HG03354 (cell line): ENCODE measurements around the gene ACTR3.
A peak's percentile ranks its signal among the peaks of the same experiment; 100 is the strongest.
"Not testable (repeated sequence)": the region's sequence is repeated elsewhere in the genome, so short reads cannot be mapped to it uniquely, and the experiment has no call there.

ENCODE experiments used
- ATAC-seq: cut with Tn5 transposase; IDR thresholded peaks from one replicate; pipeline ENCODE4 v1.9.1; 2021; ENCODE audit warnings: mild to moderate bottlenecking; ENCODE audit not compliant: unreplicated experiment, poor library complexity, severe bottlenecking

The ACTR3 gene

DNA sequence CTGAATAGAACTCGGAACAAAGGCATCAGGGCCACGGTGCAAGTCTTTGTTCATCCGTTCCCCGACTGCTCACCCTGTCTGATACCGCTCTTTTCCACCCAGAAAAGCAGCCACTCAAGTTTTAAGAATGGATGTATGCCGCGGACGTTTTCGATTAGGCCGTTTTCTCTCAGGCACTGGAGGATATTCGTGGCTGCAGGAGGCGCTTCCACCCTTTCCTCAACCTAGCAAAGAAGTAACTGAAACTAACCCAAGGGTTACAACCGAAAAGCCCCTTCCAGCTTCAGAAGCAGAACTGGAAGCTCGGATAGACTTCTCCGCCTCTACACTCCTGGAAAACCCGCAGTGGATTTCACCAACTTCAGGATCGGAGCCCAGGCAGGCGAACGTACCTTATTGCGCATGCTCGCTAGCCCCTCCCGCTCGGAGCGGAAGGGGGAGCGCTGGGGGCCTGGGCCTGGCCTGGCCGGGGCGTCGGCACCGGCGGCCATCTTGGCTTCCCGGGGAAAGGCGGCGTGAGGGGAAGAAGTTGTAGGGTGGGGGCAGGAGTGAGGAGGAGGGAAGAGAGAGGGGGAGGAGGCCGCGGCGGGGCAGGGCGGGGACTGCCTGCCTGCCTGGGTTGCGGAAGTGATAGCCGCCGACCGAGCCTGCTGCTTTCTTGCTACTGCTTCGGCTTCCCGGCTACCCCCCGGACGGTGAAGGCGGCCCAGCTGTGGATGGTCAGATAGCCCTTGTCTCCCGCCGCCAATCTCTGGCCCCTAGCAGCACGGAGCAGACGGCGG is at the start of gene ACTR3:
TSS of gene ACTR3 (plus strand) at position 619 of the 782 bp plus-strand sequence. CDS start 191 bp downstream, outside the sequence.
- ATAC-seq = peak; percentile 67

DNA sequence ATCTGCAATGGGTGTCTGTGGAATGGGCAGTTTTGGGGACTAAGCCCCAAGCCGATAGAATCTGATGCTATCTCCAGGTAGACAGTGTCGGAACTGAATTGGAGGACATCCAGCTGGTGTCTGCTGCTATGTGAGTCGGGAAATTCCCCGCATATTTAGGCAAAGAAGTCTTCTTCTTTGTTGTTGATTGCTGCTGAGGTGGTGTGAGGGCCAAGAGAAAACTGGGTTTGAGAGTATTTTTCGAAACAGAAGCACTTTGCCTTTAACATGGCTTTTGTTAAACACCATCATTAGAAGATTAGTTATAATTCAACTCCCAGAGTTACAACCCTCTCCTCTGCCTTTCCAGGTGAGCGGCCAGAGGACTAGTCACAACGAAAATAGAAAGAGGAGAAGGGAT is 49.4 kb upstream of the ACTR3 start:
- no peak for ATAC-seq

DNA sequence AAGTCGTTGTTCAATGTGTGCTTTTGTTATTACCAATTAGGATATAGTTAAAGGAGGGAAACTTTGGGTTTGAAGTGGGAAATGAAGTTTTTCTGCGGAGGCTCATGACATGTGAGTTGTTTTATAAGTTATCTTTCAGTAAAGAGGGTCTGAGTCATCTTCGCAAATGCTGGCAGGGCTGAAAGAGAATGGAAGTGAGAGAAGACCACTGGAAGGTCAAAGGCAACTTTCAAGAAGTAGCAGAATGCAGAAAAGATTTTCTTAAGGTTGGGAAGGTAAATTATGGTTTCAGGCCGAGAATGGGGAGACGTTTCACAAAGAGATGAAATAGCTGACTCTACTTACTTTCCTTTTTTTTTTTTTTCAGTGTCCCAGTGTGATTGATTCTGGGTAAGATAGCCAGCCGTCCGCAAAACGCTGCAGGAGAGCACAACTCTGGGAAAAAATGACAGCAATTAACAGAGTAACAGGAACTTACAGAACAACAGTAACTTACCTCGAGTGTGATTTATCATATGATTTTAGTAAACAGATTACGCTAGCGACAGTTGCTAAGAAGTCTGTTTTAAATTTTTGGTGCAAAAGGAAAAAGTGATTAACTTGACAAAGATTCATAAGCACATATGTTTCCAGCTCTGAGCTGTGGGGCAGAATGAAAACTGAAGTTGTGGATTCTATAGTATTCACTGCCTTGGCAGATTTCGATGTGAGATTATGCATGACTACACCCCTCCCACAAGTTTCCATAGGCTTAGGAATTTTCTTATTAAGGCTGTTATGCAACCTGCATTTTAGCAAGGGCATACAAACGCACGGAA is 46.8 kb upstream of the ACTR3 start:
- ATAC-seq = no peak

DNA sequence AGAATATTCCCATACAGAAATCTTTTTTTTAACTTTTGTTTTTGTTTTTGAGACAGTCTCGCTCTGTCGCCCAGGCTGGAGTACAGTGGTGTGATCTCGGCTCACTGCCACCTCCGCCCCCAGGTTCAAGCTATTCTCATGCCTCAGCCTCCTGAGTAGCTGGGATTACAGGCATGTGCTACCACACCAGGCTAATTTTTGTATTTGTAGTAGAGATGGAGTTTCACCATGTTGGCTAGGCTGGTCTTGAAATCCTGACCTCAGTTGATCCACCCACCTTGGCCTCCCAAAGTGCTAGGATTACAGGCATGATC is 46.2 kb upstream of the ACTR3 start:
- not testable (repeated sequence) for ATAC-seq

DNA sequence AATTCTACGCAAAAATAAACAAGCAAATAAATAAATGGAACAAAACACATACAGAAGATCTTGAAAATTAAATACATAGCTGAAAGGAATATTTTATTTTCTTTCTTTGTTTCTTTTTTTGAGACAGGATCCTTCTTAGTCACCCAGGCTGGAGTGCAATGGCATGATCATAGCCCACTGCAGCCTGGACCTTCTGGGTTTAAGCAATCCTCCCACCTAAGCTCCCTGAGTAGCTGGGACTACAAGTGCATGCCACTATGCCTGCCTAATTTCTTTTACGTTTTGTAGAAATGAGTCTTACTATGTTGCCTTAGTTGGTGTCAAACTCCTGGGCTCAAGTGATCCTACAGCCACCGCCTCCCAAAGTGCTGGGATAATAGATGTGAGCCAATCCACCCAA is 44.6 kb upstream of the ACTR3 start:
- no peak for ATAC-seq

DNA sequence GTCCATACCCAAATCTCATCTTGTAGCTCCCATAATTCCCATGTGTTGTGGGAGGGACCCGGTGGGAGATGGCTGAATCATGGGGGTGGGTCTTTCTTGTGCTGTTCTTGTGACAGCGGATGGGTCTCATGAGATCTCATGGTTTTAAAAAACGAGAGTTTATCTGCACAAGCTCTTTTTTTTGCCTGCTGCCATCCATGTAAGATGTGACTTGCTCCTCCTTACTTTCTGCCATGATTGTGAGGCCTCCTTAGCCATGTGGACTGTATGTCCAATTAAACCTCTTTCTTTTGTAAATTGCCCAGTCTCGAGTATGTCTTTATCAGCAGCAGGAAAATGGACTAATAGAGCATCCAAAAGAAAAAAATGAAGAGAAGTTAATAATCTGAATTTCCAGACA is 44.1 kb upstream of the ACTR3 start:
- ATAC-seq = not testable (repeated sequence)

DNA sequence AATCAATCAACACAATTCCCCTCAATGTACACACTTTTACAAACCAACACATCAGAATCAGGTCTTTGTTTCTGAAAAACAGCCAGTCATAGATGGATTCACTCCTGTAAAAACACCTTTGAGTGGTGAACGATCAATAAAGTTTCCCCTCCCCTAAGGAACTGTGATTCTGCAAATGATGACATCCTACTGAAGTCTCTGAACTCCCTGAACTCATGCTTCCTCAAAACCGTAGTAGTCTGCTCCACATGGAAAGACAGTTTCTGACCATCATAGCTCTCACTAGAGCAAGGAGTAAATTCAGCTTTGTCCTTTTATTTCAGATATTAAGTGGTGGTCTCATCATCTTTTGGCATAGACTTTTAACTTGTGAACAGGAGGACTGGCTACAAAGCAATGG is 43.5 kb upstream of the ACTR3 start:
- ATAC-seq = no peak

DNA sequence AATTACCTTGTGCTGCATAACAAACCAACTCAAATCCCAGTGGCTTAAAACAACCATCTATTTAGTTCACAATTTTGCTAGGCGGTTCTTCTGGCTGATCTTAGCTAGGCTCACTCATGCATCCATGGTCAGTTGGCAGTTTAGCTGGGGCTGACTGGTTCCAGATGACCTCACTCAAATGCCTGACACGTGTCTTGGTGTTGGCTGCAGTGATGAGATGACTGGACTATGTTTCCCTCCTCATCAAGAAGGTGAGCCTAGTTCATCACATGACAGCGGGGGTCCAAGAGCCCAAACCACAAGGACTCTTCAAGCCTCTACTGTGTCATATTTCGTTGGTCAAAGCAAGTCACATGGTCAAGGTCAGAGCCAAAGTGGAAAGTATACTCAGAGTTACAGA is 42.7 kb upstream of the ACTR3 start:
- ATAC-seq = peak; percentile 73

DNA sequence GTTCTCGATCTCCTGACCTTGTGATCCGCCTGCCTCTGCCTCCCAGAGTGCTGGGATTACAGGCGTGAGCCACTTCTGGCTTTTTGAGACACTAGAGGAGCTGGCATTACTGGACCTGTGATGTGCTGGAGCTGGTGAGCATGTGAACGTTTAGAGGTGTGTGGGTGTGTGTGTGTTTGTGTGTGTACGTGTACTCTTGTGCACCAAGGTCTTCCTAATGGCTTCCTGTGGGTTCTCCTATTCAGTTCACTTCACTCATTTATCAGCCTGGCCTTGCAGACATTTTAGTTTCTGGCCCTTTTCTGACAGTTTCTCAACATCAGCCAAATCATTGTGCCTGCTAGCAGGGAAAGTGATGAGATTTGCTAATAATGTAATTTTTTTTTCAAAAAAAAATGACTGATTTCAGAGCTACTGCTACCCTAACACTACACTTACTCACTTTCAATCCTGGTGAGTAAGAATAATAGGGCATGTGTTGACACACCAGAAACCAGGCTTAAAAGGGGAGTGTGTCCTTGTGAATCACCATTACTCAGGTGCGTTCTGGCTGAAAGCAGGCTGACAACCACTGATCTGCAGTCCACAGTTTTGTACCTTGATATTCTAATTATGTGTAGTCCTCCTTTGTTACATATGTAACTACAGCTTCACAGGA is 41.0 kb upstream of the ACTR3 start:
- ATAC-seq = peak; percentile 63

DNA sequence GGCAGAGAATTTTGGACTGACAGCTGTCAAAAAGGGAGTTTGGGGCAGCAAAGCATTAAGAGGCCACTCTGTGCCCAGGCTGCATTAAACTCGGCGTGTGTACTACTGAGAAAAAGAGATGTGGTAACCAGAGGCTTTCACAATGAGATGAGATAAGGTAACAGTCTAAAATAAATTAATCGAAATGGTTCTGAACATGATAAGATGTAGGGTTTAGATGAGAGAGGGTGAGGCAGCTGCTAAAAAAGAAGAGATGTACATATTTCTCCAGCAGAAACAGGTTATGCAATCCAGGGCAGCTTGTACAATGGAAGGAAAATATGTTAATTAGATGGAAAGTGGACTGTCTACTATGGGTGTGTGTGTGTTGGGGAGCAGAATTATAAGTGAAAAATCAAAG is 39.2 kb upstream of the ACTR3 start:
- ATAC-seq = no peak

DNA sequence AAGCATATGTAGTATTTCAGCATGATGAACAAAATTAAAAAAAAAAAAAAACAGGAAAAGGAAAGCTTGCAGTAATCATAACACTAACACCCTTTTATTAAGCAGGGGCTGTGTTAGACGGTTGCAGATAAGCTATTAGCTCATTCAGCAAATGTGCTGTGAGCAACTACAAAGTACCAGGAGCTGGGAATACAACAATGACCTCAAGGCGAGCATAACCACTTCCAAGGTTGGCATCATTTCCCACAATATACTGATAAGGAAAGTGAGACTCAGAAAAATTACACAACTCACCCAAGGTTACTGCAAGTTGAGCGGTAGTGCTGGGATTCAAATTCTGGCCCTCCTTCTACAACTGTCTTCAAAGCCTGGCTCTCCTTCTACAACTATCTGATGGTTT is 38.2 kb upstream of the ACTR3 start:
- no peak for ATAC-seq

DNA sequence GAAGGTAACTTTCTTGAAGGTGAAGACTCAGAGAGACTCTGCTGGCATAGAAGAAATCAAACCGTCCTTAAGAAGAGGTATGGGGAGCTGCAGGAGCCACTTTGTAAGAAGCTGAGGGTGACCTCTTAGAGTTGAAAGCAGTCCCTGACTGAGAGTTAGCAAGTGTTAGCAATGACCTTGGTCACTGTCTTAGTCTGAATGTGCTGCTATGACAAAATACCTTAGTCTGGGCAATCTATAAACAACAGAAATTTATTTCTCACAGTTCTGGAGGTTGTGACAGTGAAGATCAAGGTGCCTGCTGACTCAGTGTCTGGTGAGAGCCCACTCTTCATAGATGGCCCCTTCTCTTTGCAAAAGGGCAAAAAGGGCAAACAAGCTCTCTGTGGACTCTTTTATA is 35.7 kb upstream of the ACTR3 start:
- no peak for ATAC-seq

DNA sequence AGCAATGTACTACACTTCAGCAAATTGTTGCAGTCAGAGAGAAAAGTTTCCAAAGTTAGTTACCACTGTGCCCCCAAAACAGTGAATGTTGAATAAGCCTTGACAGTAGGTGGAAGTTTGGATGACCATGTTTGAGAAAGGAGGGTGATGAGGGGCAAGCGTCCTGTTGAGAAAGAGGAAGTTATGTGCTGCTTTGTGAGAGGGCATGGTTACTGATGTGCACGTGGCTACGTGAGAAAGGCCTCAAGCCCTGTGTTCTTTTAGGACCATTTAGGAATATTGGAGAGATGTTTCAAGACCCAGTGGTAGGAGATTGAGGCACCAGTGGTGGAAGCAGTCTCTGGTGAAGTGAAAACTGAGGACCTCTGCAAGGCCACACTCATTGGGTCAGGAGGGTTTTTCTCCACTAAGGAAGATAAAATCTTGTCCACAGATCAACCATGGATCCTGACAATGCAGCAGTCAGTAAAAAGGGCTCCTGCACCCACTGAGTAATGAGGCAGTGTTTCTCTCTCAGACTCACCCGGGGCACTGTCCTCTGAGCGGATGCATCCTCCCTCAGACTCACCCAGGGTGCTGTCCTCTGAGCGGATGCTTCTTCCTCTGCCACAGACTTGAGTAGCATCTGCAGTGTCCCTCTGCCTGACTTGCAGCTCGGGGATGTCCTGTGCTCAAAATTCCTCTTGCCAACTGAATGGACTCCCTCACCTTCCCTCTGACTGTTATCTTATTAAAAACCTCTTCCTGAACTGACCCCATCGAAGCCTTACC is 34.7 kb upstream of the ACTR3 start:
- ATAC-seq = peak; percentile 55

DNA sequence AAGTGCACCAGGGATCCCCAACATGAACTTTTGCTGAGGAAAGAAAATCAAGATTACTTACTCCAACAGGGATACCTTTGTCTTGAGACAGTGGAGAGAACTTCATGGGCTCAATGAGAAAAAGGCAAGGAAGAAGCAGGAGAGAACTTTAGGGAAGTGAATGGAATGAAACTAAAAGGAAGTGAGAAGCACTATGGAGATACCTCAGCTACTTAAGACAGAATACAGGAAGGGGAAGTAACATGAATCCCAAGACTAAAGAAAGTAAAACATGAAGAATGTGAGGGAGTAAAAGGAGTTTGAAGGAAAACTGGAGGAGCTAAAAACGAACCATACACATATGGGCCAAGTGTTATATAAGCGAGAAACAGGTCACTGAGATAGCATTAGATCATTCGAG is 32.4 kb upstream of the ACTR3 start:
- ATAC-seq = no peak

DNA sequence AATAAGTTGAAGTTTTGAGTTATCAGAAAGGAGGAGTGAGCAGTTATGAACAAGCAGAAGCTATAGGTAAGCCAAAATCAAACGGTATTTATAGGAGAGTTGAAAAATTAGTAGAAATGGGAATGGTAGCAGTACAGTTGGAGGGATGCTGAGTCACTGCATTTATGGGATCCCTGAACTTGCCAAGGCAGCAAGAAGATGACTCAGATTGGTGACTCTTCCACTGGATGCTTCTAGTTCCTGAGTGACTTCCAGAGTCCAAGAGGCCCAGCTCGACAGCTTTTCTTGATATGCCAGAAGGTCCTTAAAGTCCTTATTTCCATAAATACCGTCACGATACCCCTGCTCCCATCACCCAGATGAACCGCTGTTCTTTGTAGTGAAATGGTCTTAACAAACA is 31.1 kb upstream of the ACTR3 start:
- ATAC-seq = no peak

DNA sequence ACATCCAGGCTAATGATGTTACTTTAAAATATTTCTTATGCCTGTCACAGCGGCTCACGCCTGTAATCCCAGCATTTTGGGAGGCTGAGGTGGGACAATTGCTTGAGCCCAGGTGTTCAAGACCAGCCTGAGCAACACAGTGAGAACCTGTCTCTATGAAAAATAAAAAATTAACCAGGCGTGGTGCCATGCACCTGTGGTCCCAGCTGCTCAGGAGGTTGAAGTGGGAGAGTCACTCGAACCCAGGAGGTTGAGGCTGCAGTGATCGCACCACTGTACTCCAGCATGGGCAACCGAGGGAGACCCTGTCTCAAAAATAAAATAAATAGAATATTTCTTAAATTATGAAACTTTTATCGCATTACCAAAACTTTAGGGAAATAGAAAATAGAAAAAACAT is 28.1 kb upstream of the ACTR3 start:
- ATAC-seq = peak; percentile 58

DNA sequence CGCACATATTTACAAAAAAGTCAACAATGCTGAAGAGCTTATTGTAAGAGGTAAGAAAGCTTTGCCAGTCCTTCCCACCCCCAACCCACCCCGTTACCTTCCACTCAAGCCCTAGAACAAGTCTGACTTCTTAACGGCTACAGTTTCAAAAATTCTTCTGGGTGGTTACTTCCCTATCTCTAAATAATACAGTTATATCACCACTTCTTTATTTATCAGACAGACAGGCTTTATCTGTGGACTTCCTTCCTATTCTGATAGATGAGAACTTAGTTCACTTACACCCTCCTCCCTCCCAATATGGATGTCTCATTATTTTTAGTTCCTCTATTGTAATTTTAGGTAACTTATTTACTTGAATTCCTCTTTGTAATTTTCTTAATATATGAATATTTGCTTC is 26.7 kb upstream of the ACTR3 start:
- no peak for ATAC-seq

DNA sequence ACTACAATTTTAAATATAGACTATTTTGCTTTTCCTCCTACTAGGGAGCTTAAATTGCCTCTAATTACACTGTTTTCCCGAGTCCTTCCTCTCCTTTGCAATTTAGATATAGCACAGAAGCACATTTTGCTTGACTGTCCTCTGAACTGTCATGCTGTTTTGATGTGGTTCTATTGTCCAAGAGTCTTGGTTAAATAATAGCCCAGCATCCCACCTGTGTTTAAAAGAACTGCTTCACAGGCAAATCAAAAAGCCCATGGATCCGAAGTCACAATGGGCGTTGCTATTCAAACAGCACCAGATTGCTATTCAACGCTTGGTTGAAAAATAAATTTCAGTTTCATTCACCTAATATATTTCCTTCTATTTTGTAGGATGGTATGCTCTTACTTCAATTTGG is 22.3 kb upstream of the ACTR3 start:
- no peak for ATAC-seq

DNA sequence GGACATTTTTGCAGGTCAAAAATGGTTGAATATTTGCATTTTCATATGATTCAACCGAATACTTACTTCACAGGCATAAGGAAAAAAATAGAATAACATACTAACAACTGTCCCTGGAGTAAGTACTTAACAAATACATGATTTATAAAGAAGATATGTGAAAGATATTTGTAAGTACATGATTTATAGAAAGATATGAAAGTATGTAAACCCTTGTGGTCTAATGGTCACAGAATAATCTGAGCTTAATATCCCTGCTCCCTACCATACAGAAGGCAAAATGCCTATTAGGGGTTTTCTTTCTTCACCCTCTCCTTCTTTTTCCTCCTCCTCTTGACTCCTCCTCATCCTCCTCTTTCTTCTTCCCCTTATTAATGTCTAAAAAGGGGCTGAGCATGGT is 20.6 kb upstream of the ACTR3 start:
- ATAC-seq = no peak

DNA sequence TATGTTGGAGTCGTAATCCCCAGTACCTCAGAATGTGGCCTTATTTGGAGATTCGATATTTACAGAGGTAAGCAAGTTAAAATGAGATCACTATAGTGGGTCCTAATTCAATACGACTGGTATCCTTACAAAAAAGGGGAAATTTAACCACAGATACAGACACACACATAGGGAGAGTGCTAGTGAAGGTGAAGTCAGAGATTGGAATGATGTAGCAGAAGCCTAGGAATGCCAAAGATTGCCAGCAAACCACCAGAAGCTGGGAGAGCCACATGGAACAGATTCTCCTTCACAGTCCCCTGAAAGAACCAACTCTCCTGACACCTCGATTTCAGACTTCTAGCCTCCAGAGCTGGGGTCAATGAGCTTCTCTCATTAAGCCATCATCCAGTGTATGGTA is 17.7 kb upstream of the ACTR3 start:
- ATAC-seq = no peak
